ENCODE data around the gene DNAJC21.

The DNAJC21 gene

DNA sequence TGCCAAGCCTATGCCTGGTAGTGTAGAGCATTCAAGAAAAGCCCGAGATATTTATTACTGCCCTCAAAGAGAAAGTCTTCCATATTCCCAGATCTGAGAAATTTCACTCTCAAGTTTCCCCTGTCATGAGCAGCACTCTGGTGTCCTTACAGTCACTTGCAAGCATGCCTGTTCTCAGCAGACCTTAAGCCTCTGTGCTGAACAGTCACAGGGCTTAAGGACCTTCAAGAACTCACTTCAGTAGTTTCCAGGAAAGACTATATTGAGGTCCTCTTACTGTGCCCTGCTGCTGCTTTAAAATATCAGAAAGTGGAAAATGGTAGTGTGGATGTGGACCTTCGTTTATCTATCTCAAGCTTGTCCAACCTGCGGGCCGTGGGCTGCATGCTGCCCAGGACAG, 53.5 kb downstream of the DNAJC21 start:
- DNase-seq (ENCODE audit: low spot score): no peak

DNA sequence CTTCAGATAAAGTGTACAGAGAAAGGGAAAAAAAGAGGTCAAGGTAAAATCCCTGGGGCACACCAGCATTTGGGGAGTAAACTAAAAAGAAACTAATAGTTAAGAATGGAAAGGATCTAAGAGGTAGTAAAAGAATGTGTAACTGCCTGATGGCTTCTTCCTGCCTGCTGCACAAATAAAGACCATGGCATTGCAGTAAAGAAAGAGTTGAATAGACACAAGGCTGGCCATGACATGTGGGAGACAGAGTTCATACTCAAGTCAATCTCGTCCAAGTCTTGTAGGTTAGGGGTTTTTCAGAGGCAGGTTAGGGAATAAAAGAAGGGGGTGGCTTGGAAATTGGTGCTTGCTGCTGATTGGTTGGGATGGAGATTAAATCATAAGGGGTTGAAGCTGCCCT, 57.6 kb downstream of the DNAJC21 start:
- DNase-seq (ENCODE audit: low spot score): no peak

DNA sequence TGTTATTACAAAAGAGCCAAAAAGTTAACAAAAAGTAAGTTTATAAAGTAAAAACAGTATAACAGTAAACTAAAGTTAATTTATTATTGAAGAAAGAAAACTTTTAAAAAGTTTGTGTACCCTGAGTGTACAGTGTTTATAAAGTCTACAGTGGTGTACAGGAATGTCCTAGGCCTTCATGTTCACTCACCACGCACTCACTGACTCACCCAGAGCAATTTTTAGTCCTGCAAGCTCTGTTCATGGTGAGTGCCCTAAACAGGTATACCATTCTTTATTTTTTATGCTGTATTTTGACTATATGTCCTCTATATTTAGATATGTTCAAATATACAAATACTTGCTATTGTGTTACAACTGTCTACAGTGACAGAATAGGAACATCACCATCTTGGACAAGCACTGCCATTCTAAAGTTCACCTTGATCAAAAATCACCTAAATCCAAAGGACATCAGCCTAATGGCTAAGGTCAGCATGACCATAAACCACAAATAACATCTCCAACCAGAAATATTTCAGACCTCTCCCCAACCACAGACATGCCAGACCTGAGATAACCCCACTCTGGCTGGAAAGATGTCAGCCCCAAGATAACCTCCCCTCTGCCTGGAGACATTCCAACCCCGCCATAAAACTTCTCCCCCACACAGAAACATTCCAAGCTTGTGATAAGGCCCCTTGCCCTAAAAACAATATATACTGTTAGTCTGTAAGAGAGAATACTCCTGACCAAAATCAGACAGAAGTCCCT, 62.3 kb downstream of the DNAJC21 start:
- DNase-seq (ENCODE audit: low spot score): peak; percentile 38

GRCh38 chr5:34993951-34994350, 64.6 kb downstream of the DNAJC21 start:
- no peak for DNase-seq (ENCODE audit: low spot score)

GRCh38 chr5:34996261-34996660, 66.9 kb downstream of the DNAJC21 start:
- DNase-seq (ENCODE audit: low spot score): no peak

DNA sequence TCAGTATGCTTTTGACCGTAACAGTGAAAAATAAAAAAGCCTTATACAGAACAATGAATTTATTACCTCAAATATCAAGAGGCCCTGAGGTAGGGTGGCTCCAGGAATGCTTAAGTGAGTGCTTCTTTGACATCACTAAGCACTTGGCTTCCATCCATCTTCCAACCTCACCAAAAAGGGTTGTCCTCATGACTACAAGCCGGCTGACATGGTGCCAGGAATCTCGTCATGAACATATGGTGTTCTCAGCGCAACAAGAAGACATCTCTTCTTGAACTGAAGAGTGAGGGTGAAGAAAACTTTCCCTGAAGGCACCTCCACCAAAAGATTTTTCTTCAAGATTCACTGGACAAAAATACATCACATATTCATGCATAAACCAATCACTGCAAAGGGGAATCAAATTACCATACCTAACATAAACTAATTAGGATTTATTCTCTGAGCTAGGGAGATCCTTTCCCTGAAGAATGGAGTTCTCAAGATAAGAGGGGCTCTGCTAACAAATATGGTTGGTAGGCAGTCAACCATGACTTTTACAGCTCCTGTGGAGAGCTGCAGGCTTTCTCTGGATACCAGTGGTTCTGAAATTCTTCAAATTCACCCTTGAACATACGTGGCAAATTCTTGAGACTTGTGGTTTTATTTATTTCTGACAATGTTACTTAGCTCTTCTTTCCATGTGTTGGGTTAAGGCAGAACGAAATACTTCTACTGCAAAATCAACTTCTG, 68.9 kb downstream of the DNAJC21 start:
- no peak for DNase-seq (ENCODE audit: low spot score)

DNA sequence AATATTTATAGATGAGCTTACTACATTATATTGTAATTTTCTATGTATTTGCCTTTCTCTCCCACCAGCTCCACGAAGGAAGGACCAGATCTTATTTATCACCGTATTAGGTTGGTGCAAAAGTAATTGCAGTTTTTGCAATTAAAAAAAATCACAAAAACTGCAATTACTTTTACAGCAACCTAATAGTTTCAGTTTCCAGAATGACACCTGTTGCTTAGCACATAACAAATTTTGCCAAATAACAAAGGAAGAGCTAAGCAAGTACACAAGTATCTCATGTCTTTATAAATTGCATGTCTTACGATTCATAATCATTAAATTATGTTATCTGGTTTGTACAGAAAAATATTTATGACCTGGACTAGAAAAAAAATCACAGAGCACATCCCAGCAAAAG, 72.5 kb downstream of the DNAJC21 start:
- DNase-seq (ENCODE audit: low spot score): no peak

- no peak for DNase-seq (ENCODE audit: low spot score)
Observed at GRCh38 chr5:35002459-35002858, 73.1 kb downstream of the DNAJC21 start.

- peak; percentile 68 for DNase-seq (ENCODE audit: low spot score)
Observed at GRCh38 chr5:35003018-35003957, 73.9 kb downstream of the DNAJC21 start.

DNA sequence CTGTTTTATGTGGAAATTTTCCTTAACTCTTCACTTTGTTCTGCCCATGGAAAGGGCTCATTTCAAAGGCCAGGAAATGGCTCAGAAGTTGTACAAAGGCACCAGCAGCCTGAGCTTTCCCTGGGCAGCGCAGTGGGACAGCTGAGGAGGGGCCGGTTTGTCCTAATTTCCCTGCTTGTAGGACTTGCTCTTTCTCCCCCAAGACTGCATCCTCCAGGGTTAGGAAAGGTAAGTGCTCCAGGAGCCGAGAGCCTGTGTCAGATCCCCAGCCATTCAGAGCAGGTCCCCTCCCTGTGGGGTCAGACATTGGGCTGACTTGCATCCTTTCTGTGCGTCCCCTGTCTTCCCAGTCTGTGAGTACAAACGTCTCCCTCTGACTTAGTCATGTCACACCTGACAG, 74.8 kb downstream of the DNAJC21 start:
- DNase-seq (ENCODE audit: low spot score): no peak

DNA sequence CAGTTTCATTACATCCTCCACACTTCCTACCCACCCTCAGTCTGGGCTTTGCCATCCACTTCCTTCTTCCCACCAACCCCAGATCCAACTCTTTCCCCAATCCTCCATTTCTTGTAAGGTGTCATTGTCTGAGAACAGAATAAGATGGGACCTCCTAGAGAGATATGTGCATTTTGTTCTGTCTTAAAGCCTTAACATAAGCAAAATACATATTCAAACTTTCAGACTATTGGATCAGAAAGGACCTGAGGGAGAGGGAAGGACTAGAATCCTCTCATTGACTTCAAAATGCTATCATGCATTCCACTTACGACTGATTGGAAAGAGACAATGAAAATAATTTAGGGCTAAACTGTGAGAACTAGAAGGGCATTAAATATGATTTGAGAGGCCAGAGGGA, 75.4 kb downstream of the DNAJC21 start:
- no peak for DNase-seq (ENCODE audit: low spot score)

Data from LoVo (cell line).